GM19043 (cell line): ENCODE results near the gene LRRC4B.

Experiments used
- ATAC-seq: cut with Tn5 transposase; IDR thresholded peaks from one replicate; pipeline ENCODE4 v1.9.1; 2021; ENCODE audit warnings: low read depth; ENCODE audit not compliant: unreplicated experiment

LRRC4B gene

GRCh38 chr19:50573741-50574461 lies 5.7 kb upstream of the LRRC4B start:
- ATAC-seq: no peak

- no peak for ATAC-seq
Observed at GRCh38 chr19:50570997-50571396, 2.8 kb upstream of the LRRC4B start.

DNA sequence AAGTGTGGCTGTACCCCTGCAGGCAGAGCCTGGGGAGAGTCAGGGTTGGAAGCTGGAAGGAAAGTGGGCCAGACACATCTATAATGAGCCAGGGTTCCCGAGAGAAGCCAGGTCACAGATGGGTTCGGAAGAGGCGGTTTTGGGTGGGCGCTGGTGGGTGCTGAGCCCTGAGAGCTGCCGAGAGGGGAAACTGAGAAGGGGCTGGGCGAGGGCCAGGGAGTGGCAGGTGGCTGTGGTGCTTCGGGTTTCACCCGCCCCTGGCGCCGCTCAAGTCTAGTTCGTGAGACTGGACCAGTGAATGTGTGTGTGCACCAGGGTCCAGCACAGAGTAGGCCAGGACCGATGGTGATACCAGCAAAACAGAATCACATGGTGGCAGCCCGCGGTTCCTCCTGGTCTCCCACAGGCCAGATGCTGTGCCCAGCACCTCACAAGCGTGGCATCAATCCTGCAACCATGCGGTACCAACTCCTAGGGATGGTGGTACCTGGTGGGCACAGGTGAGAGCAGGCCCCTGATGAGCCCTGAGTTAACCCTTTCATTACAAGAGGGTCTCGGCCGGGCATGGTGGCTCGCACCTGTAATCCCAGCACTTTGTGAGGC lies 1.8 kb upstream of the LRRC4B start:
- no peak for ATAC-seq

DNA sequence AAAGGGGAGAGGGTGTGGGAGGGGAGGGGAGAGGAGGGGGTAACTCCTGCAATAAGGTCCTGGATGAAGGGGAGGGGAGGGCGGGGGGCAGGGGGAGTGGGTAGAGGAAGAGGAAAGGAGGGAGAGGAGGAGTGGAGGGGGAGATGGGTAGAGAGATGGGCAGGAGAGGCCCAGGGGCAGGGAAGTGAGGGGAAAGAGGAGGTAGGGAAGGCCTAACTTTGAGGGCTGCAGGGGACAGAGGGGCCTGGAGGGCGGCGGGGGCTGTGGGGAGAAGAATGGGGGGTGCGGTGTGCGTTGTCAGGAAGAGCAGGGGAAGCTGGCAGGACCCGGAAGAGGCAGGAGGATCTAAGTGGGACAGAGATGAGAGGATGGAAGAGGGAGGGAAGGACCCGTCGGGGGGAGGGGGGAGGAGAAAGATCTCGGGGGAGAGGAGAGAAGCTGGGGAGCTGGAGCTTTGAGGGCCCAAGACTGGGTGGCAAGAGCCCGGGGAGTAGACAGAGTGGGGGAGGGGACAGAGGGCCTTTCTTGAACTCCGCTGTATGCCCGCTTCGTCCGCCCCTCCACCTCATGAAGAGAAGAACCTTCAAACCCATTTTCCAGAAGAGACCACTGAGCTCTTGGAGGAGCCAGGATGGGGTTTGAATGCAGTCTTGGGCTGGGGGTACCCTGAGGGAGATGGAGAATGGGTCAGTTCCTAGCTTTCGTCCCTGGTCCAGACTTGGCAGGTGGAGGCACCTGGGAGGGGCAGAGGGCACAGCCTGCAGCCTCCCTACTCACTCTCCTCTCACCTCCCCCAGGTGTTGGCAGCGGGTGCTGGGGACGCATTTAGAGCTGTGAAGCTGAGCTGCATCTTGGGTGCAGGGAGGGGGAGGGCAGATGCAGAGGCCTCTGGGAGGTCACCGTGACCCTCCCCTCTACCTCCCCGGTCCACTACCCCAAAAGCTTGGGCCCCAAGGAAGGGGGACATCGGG lies 778 bp upstream of the LRRC4B start:
- no peak for ATAC-seq

DNA sequence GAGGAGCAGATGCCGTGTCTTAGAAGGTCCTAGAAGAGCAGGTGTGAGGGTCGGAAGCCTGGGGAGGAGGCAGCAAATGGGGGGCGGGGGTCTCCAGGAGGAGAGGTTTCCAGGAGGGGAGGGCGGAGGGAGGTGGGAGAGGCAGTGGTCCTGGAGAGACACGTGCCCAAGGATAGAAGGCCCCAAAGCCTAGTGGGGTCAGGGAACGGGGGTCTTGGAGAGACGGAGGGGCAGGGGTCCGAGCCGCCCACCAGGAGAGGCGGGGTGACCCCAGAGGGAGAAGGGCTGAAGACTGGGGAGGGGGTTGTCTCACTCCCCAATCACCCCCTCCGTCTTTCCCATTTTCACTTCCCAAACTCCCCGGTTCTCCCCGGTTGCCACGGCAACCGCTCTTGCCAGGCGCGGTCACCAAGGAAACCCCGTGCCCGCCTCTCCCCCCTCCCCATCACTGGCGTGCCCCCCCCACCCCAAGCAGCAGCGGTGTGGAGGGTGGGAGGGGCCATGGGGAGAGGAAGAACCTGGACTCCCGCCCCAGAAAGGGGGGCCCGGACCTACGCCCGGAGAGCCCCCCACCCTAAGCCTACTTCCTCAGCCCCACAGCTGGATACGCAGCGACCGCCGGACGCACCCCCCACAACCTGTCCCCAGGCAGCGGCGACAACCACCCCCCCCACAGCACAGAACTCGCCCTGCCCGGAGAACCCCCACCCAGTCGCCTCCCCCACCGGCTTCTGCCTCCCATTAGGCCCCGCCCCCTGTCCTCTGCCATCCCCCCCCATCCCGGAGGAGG lies 988 bp downstream of the LRRC4B start:
- ATAC-seq: no peak

DNA sequence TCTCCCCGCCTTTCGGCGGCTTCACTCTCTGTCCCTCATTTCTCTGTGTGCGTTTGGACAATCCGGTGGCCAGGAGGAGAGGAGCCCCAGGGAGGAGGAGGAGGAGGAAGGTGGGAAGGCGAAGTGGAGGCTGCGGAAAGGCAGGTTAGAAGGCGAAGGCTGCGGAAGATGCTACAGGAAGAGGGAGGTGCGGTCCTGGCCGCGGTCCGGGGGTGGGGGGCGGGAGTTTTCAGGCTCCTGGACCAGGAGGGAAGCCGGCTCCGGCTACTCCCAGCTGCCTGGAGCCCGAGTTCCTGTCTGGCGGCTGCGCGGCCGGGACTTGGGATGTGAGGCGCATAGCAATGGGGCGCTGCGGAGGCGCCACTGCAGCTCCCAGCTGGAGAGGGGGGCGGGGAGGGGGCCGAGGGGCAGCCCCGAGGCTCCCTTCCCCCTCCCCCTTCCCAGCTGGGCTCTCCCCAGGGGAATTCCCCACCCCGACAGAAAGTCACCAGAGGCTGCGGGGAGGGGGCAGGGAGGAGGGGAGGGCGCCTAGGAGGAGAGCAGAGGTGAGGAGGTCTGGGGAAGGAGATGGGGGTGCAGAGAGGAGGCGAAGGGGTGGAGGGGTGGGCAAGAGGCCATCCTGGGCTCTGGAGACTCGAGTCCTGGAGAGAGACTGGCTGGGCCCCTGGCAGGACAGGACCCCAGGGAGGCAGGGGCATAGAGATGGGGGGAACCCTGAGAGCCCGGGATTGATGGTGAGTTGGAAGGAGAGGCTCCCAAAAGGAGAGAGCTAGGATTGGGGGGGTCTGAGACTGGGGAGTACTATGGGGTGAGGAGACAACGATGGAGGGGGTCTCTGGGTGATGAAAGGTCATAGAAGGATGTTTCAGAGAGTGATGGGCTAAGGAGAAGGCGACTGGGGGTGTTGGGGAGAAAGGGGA lies 2.0 kb downstream of the LRRC4B start:
- ATAC-seq: no peak

GRCh38 chr19:50564229-50565105 lies 3.8 kb downstream of the LRRC4B start:
- no peak for ATAC-seq

DNA sequence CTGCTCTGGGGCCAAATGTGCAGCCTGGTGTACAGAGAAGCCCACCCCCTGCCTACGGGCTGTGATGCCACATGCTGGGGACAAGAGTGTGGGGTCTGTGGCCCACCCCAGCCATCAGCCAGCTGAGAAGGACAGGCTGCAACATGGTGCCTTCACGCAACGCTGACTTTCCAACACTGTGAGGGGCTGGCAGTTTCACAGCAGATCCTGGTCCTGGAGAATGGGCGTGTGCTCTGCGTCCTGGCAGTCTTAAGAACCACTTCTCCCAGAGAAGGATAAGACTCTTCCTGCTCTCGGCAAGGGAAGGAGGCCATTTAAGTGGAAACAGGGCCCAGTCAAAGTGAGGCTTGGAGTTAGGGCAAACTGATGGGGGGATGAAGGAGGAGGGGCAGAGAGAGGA lies 4.6 kb downstream of the LRRC4B start:
- no peak for ATAC-seq

- ATAC-seq: no peak
Observed at GRCh38 chr19:50562996-50563395, 5.2 kb downstream of the LRRC4B start.

GRCh38 chr19:50562329-50562728 lies 5.9 kb downstream of the LRRC4B start:
- no peak for ATAC-seq

GRCh38 chr19:50559636-50560035 lies 8.6 kb downstream of the LRRC4B start:
- no peak for ATAC-seq

- ATAC-seq: no peak
Observed at GRCh38 chr19:50558449-50558848, 9.8 kb downstream of the LRRC4B start.

- ATAC-seq: no peak
Observed at GRCh38 chr19:50558039-50558438, 10.2 kb downstream of the LRRC4B start.

- ATAC-seq: no peak
Observed at GRCh38 chr19:50557009-50557613, 11.1 kb downstream of the LRRC4B start.

DNA sequence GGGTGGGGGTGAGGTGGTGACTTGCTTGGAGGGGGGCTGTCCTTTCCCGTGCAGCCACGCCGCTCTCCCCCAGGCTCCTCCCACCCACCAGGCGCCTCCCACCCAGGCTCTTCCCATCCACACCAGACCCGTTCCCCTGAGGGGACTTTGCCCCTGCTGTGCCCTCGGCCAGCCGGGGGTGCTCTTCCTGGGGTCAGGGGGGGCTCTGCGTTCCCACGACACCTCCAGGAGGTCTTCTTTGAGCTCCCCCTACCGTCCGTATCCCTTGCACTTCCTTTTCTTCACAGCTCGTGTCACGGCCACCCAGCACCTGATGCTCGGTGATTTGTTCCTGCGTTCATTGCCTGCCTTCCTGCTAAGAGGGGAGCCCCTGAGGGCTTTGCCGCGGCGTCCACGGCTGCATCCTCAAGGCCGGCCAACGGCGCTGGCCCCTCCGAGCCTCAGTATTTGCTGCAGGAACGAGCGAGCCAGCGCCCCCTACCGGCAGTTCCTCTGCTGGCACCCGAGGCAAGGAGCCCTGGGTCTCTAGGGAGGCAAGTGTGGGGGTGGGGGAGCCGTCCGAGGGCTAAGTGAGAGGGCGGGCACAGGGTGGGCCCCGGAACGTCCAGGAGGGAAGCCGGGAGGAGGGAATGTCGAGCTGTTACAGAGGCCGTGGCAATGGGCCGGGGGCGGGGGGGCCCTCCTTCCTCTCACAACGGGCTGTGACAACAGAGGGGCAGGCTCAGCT lies 11.8 kb downstream of the LRRC4B start:
- no peak for ATAC-seq

- ATAC-seq: no peak
Observed at GRCh38 chr19:50555450-50556281, 12.6 kb downstream of the LRRC4B start.

GRCh38 chr19:50555033-50555432 lies 13.2 kb downstream of the LRRC4B start:
- ATAC-seq: no peak
